Nephron (organoid): ENCODE results near the gene POU6F2.
"Not testable (repeated sequence)": the region's sequence is repeated elsewhere in the genome, so short reads cannot be mapped to it uniquely, and the experiment has no call there.

Experiments
- H3K27ac Mint-ChIP-seq, 3 experiments: 2 replicates each; pipeline ENCODE4 v1.8.0; 2020; ENCODE audit warnings: mixed read lengths in 3 of 3, mild to moderate bottlenecking in 2 of 3, moderate library complexity in 1 of 3
- H3K27me3 Mint-ChIP-seq: 2 replicates; pipeline ENCODE4 v1.8.0; 2021; ENCODE audit warnings: low read depth, mild to moderate bottlenecking, moderate library complexity, mixed read lengths
- H3K36me3 Mint-ChIP-seq: 2 replicates; pipeline ENCODE4 v1.8.0; 2020; ENCODE audit warnings: low read depth, mixed read lengths
- H3K4me1 Mint-ChIP-seq: 2 replicates; pipeline ENCODE4 v1.8.0; 2020; ENCODE audit warnings: mixed read lengths
- H3K4me3 Mint-ChIP-seq, 3 experiments: 2 replicates each; pipeline ENCODE4 v1.8.0; 2020; ENCODE audit warnings: mild to moderate bottlenecking in 3 of 3, mixed read lengths in 3 of 3, moderate library complexity in 2 of 3
- H3K9me3 Mint-ChIP-seq: 2 replicates; pipeline ENCODE4 v1.8.0; 2020; ENCODE audit warnings: mixed read lengths
- TF ChIP-seq, protein P1 (sequence below), 3 experiments: fragments of 200-600 bp; sonication (generic); IDR thresholded peaks; one replicate each; pipeline ENCODE4 v1.5.0; 2021; ENCODE audit warnings: antibody characterized with exemption in 3 of 3; ENCODE audit not compliant: unreplicated experiment in 3 of 3

POU6F2 gene

DNA sequence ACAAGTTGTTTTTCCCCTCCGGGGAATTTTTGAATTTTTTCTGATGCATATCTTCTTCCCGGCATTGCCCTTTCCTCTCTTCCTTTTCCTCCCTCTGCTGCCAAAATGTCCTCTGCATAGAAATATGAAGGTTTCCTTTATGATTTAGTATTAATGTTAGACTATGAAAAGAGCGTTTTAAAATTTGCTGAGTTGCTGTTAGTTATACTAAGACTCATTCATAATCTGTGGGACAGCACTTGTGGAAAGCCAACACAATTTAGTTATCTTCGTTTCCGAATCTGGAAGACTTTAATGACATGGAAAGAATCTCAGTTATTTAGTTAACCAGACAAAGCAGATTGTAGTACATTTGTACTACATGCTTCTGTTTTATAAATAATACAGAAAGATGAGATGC is 25.0 kb downstream of the POU6F2 start:
- Mint-ChIP-seq H3K4me3 (no peak overlapping the region), H3K9me3 (peaks cover 2% of the 10 kb centered on the region), H3K4me1 (peaks cover 5% of the 10 kb centered on the region), H3K36me3 (no peaks in the 10 kb centered on the region), H3K27me3 (no peaks in the 10 kb centered on the region), H3K27ac (no peak overlapping the region)
- TF ChIP-seq, protein P1, sequence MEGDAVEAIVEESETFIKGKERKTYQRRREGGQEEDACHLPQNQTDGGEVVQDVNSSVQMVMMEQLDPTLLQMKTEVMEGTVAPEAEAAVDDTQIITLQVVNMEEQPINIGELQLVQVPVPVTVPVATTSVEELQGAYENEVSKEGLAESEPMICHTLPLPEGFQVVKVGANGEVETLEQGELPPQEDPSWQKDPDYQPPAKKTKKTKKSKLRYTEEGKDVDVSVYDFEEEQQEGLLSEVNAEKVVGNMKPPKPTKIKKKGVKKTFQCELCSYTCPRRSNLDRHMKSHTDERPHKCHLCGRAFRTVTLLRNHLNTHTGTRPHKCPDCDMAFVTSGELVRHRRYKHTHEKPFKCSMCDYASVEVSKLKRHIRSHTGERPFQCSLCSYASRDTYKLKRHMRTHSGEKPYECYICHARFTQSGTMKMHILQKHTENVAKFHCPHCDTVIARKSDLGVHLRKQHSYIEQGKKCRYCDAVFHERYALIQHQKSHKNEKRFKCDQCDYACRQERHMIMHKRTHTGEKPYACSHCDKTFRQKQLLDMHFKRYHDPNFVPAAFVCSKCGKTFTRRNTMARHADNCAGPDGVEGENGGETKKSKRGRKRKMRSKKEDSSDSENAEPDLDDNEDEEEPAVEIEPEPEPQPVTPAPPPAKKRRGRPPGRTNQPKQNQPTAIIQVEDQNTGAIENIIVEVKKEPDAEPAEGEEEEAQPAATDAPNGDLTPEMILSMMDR (IDR thresholded peaks at IDR 0.05; ENCODE audit: unreplicated experiment in 3 of 3) = no peak

DNA sequence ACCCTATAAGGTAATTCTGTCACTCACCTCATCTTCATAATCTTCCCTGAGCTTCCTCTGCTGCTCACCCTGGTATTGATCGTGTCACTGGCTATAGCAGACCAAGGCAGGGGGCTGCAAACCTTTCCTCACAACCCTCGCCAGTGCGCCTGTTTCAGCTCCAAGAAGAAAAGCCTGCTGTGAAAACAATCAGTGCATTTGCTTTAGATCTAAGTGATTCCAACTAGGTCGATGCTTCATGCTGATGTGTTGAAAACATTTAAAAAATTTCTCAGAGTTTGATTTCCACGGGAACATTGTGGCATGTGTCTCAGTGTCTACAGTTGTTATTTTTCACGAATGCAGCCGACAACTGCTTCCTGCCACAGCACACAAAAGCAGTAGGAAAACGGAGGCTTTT is 27.3 kb downstream of the POU6F2 start:
- no peaks in the 10 kb centered on the region for H3K27me3 Mint-ChIP-seq
- H3K9me3 Mint-ChIP-seq = peaks cover 2% of the 10 kb centered on the region
- no peak overlapping the region for H3K4me3 Mint-ChIP-seq
- no peaks in the 10 kb centered on the region for H3K36me3 Mint-ChIP-seq
- no peak overlapping the region for H3K27ac Mint-ChIP-seq
- peaks cover 5% of the 10 kb centered on the region for H3K4me1 Mint-ChIP-seq
- TF ChIP-seq, protein P1 (IDR thresholded peaks at IDR 0.05; ENCODE audit: unreplicated experiment in 3 of 3) = no peak

GRCh38 chr7:39005461-39005860 is 27.8 kb downstream of the POU6F2 start:
- H3K4me3 Mint-ChIP-seq = no peak overlapping the region

GRCh38 chr7:39013049-39013939 is 35.6 kb downstream of the POU6F2 start:
- not testable (repeated sequence) for H3K36me3 Mint-ChIP-seq, H3K9me3 Mint-ChIP-seq, H3K27me3 Mint-ChIP-seq, H3K4me1 Mint-ChIP-seq
- Mint-ChIP-seq H3K4me3 (peak overlapping the region; percentile 72 to 82 (median 80)), H3K27ac (peak overlapping the region; percentile 66 to 86 (median 82))

More at GRCh38 chr7:39005461-39005860, 27.8 kb downstream of the POU6F2 start:
- Mint-ChIP-seq H3K27me3 (no peaks in the 10 kb centered on the region), H3K27ac (no peak overlapping the region), H3K36me3 (no peaks in the 10 kb centered on the region), H3K9me3 (peaks cover 2% of the 10 kb centered on the region), H3K4me1 (peaks cover 5% of the 10 kb centered on the region)
- TF ChIP-seq, protein P1 (IDR thresholded peaks at IDR 0.05; ENCODE audit: unreplicated experiment in 3 of 3) = no peak

DNA sequence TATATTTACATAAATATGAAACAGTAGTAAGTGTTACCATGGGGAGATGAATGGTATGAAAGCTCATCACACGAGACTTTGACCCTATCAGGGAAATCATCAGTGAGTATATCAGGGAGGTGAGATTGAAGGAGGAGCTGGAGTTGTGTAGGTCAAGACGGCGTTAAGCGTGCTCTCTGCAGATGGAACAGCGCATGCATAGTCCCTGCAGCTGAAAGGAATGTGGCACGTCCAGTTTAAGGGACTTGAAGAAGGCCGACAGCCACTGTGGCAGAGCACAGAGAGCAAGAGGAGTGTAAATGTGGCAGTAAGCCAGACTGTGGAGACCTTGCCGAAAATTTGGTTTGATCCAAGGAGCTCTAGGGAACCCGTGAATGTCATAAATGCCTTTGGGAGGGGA is 38.9 kb downstream of the POU6F2 start:
- H3K36me3 Mint-ChIP-seq = no peaks in the 10 kb centered on the region
- H3K9me3 Mint-ChIP-seq = peaks cover 4% of the 10 kb centered on the region
- H3K27me3 Mint-ChIP-seq = no peaks in the 10 kb centered on the region
- H3K27ac Mint-ChIP-seq = no peak overlapping the region
- H3K4me1 Mint-ChIP-seq = no peaks in the 10 kb centered on the region
- TF ChIP-seq, protein P1 (IDR thresholded peaks at IDR 0.05; ENCODE audit: unreplicated experiment in 3 of 3) = no peak
- H3K4me3 Mint-ChIP-seq = no peak overlapping the region

GRCh38 chr7:39017369-39017915 is 39.7 kb downstream of the POU6F2 start:
- Mint-ChIP-seq H3K27me3 (no peaks in the 10 kb centered on the region), H3K4me1 (no peaks in the 10 kb centered on the region), H3K36me3 (no peaks in the 10 kb centered on the region), H3K4me3 (no peak overlapping the region), H3K9me3 (peaks cover 4% of the 10 kb centered on the region), H3K27ac (no peak overlapping the region)
- TF ChIP-seq, protein P1 (IDR thresholded peaks at IDR 0.05; ENCODE audit: unreplicated experiment in 3 of 3) = no peak
